SK-N-SH (cell line): ENCODE data around the gene SETBP1. TPM values are rescaled to one million over a fixed set of nuclear protein-coding genes. Genes with fewer than 3 reads are reported as not detected.

Experiments
- CTCF ChIA-PET: fragments of 300-600, 350-600 bp; formaldehyde crosslinking; extraction: SDS; loops from one replicate; lab custom pipeline; 2021; lab: Yijun Ruan, JAX
- POLR2A ChIA-PET: fragments of 350-600 bp; sonication (Branson Sonifier 250); formaldehyde crosslinking; extraction: SDS; loops from one replicate; lab custom pipeline; 2020; ENCODE audit warnings: antibody characterized with exemption, inconsistent platforms; lab: Yijun Ruan, JAX
- DNase-seq: peaks from one replicate; pipeline ENCODE4 v3.0.0; 2012
- H2AFZ ChIP-seq: fragments of 200-600 bp; sonication (generic); 2 replicates; pipeline ENCODE4 v1.8.1; 2016; ENCODE audit warnings: antibody characterized with exemption, mild to moderate bottlenecking, low read depth
- H3F3A ChIP-seq: fragments of 200-600 bp; sonication (generic); replicated peaks from 2 replicates; pipeline ENCODE3; 2016; ENCODE audit warnings: antibody characterized with exemption, mild to moderate bottlenecking; ENCODE audit not compliant: insufficient read depth
- H3K27ac ChIP-seq, 2 experiments: fragments of 200-500 bp in 1 of 2; fragments of 200-600 bp in 1 of 2; sonication (Bioruptor generic) in 1 of 2; sonication (generic), shearing (Covaris generic) in 1 of 2; 2 replicates each; pipeline versions ENCODE4 v1.5.1 to v1.6.1; 2014 to 2016; ENCODE audit warnings: low read depth in 2 of 2, inconsistent platforms in 1 of 2, low read length in 1 of 2, mild to moderate bottlenecking in 1 of 2, mixed read lengths in 1 of 2
- H3K27me3 ChIP-seq: fragments of 200-600 bp; sonication (generic), shearing (Covaris generic); 2 replicates; pipeline ENCODE4 v1.6.1; 2016; ENCODE audit warnings: mixed run types; ENCODE audit not compliant: insufficient read depth
- H3K36me3 ChIP-seq, 2 experiments: fragments of 200-500 bp in 1 of 2; fragments of 200-600 bp in 1 of 2; sonication (Bioruptor generic) in 1 of 2; sonication (generic) in 1 of 2; replicated peaks in 1 of 2; 2 replicates each; pipeline versions ENCODE3 to v1.5.1; 2014 to 2016; ENCODE audit warnings: low read length in 1 of 2, mild to moderate bottlenecking in 1 of 2; ENCODE audit not compliant: insufficient read depth in 2 of 2, control insufficient read depth in 1 of 2
- H3K4me1 ChIP-seq, 2 experiments: fragments of 200-500 bp in 1 of 2; fragments of 200-600 bp in 1 of 2; sonication (Bioruptor generic) in 1 of 2; sonication (generic), shearing (Covaris generic) in 1 of 2; 2 replicates each; pipeline versions ENCODE4 v1.5.1 to v1.6.1; 2014 to 2016; ENCODE audit warnings: low read depth in 1 of 2, low read length in 1 of 2, mixed run types in 1 of 2; ENCODE audit not compliant: insufficient read depth in 2 of 2, control insufficient read depth in 1 of 2
- H3K4me2 ChIP-seq: fragments of 200-600 bp; sonication (generic), shearing (Covaris generic); 2 replicates; pipeline ENCODE4 v1.6.1; 2017; ENCODE audit warnings: mixed run types
- H3K4me3 ChIP-seq, 2 experiments: fragments of 200-500 bp in 1 of 2; fragments of 200-600 bp in 1 of 2; sonication (Bioruptor generic) in 1 of 2; sonication (generic), shearing (Covaris generic) in 1 of 2; 2 replicates each; pipeline versions ENCODE4 v1.5.1 to v1.8.1; 2014 to 2016; ENCODE audit warnings: low read depth in 2 of 2, inconsistent platforms in 1 of 2, low read length in 1 of 2, mild to moderate bottlenecking in 1 of 2, mixed read lengths in 1 of 2, moderate library complexity in 1 of 2
- H3K79me2 ChIP-seq: fragments of 200-600 bp; sonication (generic); 2 replicates; pipeline ENCODE4 v1.8.1; 2017; ENCODE audit warnings: mild to moderate bottlenecking; ENCODE audit not compliant: insufficient read depth
- H3K9ac ChIP-seq: fragments of 200-600 bp; sonication (generic); 2 replicates; pipeline ENCODE4 v1.6.1; 2017; ENCODE audit warnings: mixed run types
- H3K9me2 ChIP-seq: fragments of 200-600 bp; sonication (generic); 2 replicates; pipeline ENCODE4 v1.6.1; 2017; ENCODE audit warnings: mixed run types
- H3K9me3 ChIP-seq: fragments of 200-600 bp; sonication (generic); 2 replicates; pipeline ENCODE4 v1.6.1; 2017; ENCODE audit warnings: mixed run types, mild to moderate bottlenecking, moderate library complexity
- H4K20me1 ChIP-seq: fragments of 200-600 bp; sonication (generic); 2 replicates; pipeline ENCODE4 v1.6.1; 2017; ENCODE audit warnings: mild to moderate bottlenecking, mixed run types; ENCODE audit not compliant: insufficient read depth
- CHD2 ChIP-seq: fragments of 150-350 bp; IDR thresholded peaks from 2 replicates; pipeline ENCODE4 v1.6.1; 2018; ENCODE audit warnings: low read length; ENCODE audit not compliant: partially characterized antibody
- ELF1 ChIP-seq: IDR thresholded peaks from 2 replicates; pipeline ENCODE4 v1.4.0; 2012
- EP300 ChIP-seq, 2 experiments: IDR thresholded peaks; 2 replicates each; pipeline versions ENCODE4 v1.4.0 to v1.6.1; 2012; ENCODE audit warnings: borderline replicate concordance in 1 of 2, low read depth in 1 of 2, low read length in 1 of 2
- FOSL2 ChIP-seq: IDR thresholded peaks from 2 replicates; pipeline ENCODE4 v1.4.0; 2012; ENCODE audit warnings: low read depth, mild to moderate bottlenecking, moderate library complexity, borderline replicate concordance
- FOXM1 ChIP-seq: IDR thresholded peaks from 2 replicates; pipeline ENCODE4 v1.4.0; 2012; ENCODE audit warnings: low read depth, mild to moderate bottlenecking
- GABPA ChIP-seq: IDR thresholded peaks from 2 replicates; pipeline ENCODE4 v1.4.0; 2012; ENCODE audit warnings: low read depth, mild to moderate bottlenecking
- GATA2 ChIP-seq: sonication (generic); formaldehyde crosslinking; IDR thresholded peaks from 2 replicates; pipeline ENCODE4 v1.5.0; 2020; ENCODE audit warnings: mild to moderate bottlenecking, missing genetic modification reagents
- JUND ChIP-seq: IDR thresholded peaks from 2 replicates; pipeline ENCODE4 v1.4.0; 2012
- NFIC ChIP-seq: IDR thresholded peaks from 2 replicates; pipeline ENCODE4 v1.4.0; 2012; ENCODE audit warnings: borderline replicate concordance
- NRF1 ChIP-seq: IDR thresholded peaks from 2 replicates; pipeline ENCODE4 v1.6.1; 2012; ENCODE audit warnings: low read depth, mild to moderate bottlenecking, low read length
- POLR2AphosphoS5 ChIP-seq: IDR thresholded peaks from 2 replicates; pipeline ENCODE4 v1.6.1; 2012; ENCODE audit warnings: low read depth, low read length
- TAF1 ChIP-seq: IDR thresholded peaks from 2 replicates; pipeline ENCODE4 v1.6.1; 2012; ENCODE audit warnings: low read depth, mild to moderate bottlenecking, low read length, moderate library complexity, borderline replicate concordance
- TEAD4 ChIP-seq: IDR thresholded peaks from 2 replicates; pipeline ENCODE4 v1.4.0; 2012; ENCODE audit warnings: mild to moderate bottlenecking, borderline replicate concordance; ENCODE audit not compliant: insufficient read depth
- WGBS: methylation state at CpG from one replicate; pipeline ENCODE4 v1.1.6; 2017; ENCODE audit warnings: low lambda C conversion rate; 5-methylcytosine and 5-hydroxymethylcytosine counted together
- polyA plus RNA-seq, 3 experiments: library from polyadenylated mRNA; depleted of rRNA; stranded (reverse); fragments of >200 nt; gene quantifications; 2 replicates each; pipeline ENCODE4 v1.2.3, GENCODE V29; 2012
- TF ChIP-seq, protein P1 (sequence below): IDR thresholded peaks from 2 replicates; pipeline ENCODE4 v1.6.1; 2012; ENCODE audit warnings: mild to moderate bottlenecking, low read depth, low read length, moderate library complexity
- TF ChIP-seq, protein P2 (sequence below): fragments of 150-350 bp; IDR thresholded peaks from 2 replicates; pipeline ENCODE4 v1.6.1; 2016; ENCODE audit warnings: mild to moderate bottlenecking, low read depth, low read length
- TF ChIP-seq, protein P3 (sequence below): fragments of 150-350 bp; IDR thresholded peaks from 2 replicates; pipeline ENCODE4 v1.6.1; 2017; ENCODE audit warnings: antibody characterized with exemption, low read length, low read depth, borderline replicate concordance

SETBP1 gene
- polyA plus RNA-seq, 1 of the 3 experiments (the other 2 are of a cell fraction) = 3.0 TPM

DNA sequence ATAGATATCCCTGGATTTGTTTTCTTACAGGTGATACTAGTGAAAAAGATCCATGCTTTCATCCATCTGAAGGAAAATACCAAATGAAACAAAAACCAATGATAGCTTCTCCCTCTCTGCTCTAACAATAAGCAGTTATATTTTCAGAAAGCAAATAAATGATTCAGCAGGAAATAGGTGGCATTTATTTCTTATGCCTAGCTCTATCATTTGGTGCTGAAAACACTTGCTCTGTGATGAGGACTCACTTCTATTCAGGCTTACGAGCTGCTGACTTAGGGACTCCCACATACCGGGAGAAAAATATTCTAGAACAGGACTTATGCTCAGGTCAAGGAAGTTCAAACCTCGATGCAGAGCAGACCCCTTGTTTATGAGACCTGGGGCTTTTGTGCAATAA, 142.6 kb downstream of the SETBP1 start:
- peak overlapping the region; percentile 24; the same call in 1 of the 2 replicates for H3K4me2 ChIP-seq
- no peak overlapping the region for H3K9ac ChIP-seq
- no peaks in the 10 kb centered on the region for H3K27me3 ChIP-seq
- no peak overlapping the region for H2AFZ ChIP-seq
- no peaks in the 10 kb centered on the region for H3K9me3 ChIP-seq
- no peak for DNase-seq
- H3K9me2 ChIP-seq = no peaks in the 10 kb centered on the region
- peaks cover 18% of the 10 kb centered on the region for H3F3A ChIP-seq
- no peaks in the 10 kb centered on the region for H3K36me3 ChIP-seq
- no peaks in the 10 kb centered on the region for H3K79me2 ChIP-seq
- H3K27ac ChIP-seq = peak overlapping the region in 1 of 2 experiments; percentile 35; a peak in 2 of 4 replicates
- no peaks in the 10 kb centered on the region for H4K20me1 ChIP-seq
- peaks cover 13 to 32% of the 10 kb centered on the region in 2 experiments; a peak in 3 of 4 replicates for H3K4me1 ChIP-seq
- TF ChIP-seq FOSL2 (no peak), ELF1 (no peak), FOXM1 (no peak), JUND (no peak), POLR2AphosphoS5 (no peak), NRF1 (no peak), EP300 (IDR thresholded peaks at IDR 0.05; ENCODE audit: borderline replicate concordance in 1 of 2, low read depth in 1 of 2, low read length in 1 of 2) (no peak), NFIC (no peak), GABPA (no peak), TAF1 (no peak), TEAD4 (no peak), CHD2 (no peak), GATA2 (CRISPR knock-in tag) (no peak)
- TF ChIP-seq, protein P1, sequence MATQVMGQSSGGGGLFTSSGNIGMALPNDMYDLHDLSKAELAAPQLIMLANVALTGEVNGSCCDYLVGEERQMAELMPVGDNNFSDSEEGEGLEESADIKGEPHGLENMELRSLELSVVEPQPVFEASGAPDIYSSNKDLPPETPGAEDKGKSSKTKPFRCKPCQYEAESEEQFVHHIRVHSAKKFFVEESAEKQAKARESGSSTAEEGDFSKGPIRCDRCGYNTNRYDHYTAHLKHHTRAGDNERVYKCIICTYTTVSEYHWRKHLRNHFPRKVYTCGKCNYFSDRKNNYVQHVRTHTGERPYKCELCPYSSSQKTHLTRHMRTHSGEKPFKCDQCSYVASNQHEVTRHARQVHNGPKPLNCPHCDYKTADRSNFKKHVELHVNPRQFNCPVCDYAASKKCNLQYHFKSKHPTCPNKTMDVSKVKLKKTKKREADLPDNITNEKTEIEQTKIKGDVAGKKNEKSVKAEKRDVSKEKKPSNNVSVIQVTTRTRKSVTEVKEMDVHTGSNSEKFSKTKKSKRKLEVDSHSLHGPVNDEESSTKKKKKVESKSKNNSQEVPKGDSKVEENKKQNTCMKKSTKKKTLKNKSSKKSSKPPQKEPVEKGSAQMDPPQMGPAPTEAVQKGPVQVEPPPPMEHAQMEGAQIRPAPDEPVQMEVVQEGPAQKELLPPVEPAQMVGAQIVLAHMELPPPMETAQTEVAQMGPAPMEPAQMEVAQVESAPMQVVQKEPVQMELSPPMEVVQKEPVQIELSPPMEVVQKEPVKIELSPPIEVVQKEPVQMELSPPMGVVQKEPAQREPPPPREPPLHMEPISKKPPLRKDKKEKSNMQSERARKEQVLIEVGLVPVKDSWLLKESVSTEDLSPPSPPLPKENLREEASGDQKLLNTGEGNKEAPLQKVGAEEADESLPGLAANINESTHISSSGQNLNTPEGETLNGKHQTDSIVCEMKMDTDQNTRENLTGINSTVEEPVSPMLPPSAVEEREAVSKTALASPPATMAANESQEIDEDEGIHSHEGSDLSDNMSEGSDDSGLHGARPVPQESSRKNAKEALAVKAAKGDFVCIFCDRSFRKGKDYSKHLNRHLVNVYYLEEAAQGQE = no peak
- TF ChIP-seq, protein P2, sequence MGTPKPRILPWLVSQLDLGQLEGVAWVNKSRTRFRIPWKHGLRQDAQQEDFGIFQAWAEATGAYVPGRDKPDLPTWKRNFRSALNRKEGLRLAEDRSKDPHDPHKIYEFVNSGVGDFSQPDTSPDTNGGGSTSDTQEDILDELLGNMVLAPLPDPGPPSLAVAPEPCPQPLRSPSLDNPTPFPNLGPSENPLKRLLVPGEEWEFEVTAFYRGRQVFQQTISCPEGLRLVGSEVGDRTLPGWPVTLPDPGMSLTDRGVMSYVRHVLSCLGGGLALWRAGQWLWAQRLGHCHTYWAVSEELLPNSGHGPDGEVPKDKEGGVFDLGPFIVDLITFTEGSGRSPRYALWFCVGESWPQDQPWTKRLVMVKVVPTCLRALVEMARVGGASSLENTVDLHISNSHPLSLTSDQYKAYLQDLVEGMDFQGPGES = no peak
- TF ChIP-seq, protein P3, sequence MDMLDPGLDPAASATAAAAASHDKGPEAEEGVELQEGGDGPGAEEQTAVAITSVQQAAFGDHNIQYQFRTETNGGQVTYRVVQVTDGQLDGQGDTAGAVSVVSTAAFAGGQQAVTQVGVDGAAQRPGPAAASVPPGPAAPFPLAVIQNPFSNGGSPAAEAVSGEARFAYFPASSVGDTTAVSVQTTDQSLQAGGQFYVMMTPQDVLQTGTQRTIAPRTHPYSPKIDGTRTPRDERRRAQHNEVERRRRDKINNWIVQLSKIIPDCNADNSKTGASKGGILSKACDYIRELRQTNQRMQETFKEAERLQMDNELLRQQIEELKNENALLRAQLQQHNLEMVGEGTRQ = no peak
- ChIA-PET CTCF (interaction anchor here (1.6 kb wide), 1 partner anchor 24 kb away, joined by 4 read pairs; no protein-coding TSS in a partner anchor), POLR2A (no interaction called here)
- H3K4me3 ChIP-seq = no peak overlapping the region
- 82% methylated on average over 3 of the region's 3 CpGs for WGBS
